ENCODE measurements around the gene SPTLC1. TPM values are rescaled to one million over a fixed set of nuclear protein-coding genes. Genes with fewer than 3 reads are reported as not detected.
A peak's percentile ranks its signal among the peaks of the same experiment; 100 is the strongest.

SPTLC1 gene
- polyA plus RNA-seq, 4 donors = 13.4 to 86.5 (median 37.9) TPM

DNA sequence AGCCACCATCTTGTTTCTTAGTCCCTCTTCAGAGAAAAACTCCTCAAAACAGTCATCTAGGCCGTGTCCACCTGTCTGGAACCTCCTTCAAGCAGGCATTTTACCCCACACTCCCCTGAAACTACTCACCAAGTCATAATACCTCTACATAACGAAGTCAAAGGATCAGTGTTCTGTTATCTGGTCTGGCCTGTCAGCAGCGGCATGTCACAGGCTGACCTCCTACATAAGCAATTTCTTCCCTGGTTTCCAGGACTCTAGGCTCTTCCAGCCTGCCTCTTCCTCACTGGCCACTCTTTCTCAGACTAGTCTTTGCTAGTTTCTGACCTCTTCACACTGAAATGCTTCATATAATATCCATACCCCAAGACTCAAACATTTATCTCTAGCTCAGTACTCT is 72.2 kb downstream of the SPTLC1 start:
- no peak overlapping the region for H3K4me3 ChIP-seq (ENCODE audit: low read depth in 1 of 3, low read length in 3 of 3)
- no peak for FAIRE-seq

GRCh38 chr9:92042260-92042659 is 73.0 kb downstream of the SPTLC1 start:
- no peak for FAIRE-seq
- Histone ChIP-seq H3K36me3 (ENCODE audit: control insufficient read depth in 3 of 3, insufficient read depth in 2 of 3, low read depth in 1 of 3, low read length in 3 of 3) (peaks cover 22 to 40% (median 35%) of the 10 kb centered on the region in 3 donors), H3K9me3 (ENCODE audit: control insufficient read depth in 2 of 2, insufficient read depth in 1 of 2, low read depth in 1 of 2, low read length in 1 of 2) (peaks cover 0 to 13% of the 10 kb centered on the region in 2 donors), H3K4me1 (ENCODE audit: control insufficient read depth in 3 of 3, insufficient read depth in 2 of 3, low read depth in 1 of 3, low read length in 2 of 3) (peaks cover 0 to under 1% (median 0%) of the 10 kb centered on the region in 3 donors), H3K27me3 (ENCODE audit: control insufficient read depth in 3 of 3, insufficient read depth in 3 of 3, low read length in 3 of 3) (no peaks in the 10 kb centered on the region), H3K4me3 (ENCODE audit: low read depth in 1 of 3, low read length in 3 of 3) (no peak overlapping the region), H3K27ac (ENCODE audit: low read depth in 1 of 3, low read length in 2 of 3) (no peak overlapping the region)
- WGBS, 3 donors = 93 to 100% (median 96%) methylated on average over 1 of the region's 1 CpG
- no peak for DNase-seq

More for the DNA sequence above, 72.2 kb downstream of the SPTLC1 start:
- Histone ChIP-seq H3K27ac (ENCODE audit: low read depth in 1 of 3, low read length in 2 of 3) (no peak overlapping the region), H3K4me1 (ENCODE audit: control insufficient read depth in 3 of 3, insufficient read depth in 2 of 3, low read depth in 1 of 3, low read length in 2 of 3) (no peaks in the 10 kb centered on the region), H3K36me3 (ENCODE audit: control insufficient read depth in 3 of 3, insufficient read depth in 2 of 3, low read depth in 1 of 3, low read length in 3 of 3) (peaks cover 22 to 37% (median 28%) of the 10 kb centered on the region in 3 donors), H3K9me3 (ENCODE audit: control insufficient read depth in 2 of 2, insufficient read depth in 1 of 2, low read depth in 1 of 2, low read length in 1 of 2) (peaks cover 0 to 13% of the 10 kb centered on the region in 2 donors), H3K27me3 (ENCODE audit: control insufficient read depth in 3 of 3, insufficient read depth in 3 of 3, low read length in 3 of 3) (no peaks in the 10 kb centered on the region)
- DNase-seq = no peak
- 96 to 100% (median 96%) methylated on average over 3 of the region's 3 CpGs for WGBS, 3 donors

- Histone ChIP-seq H3K36me3 (ENCODE audit: control insufficient read depth in 3 of 3, insufficient read depth in 2 of 3, low read depth in 1 of 3, low read length in 3 of 3) (peaks cover 10 to 44% (median 28%) of the 10 kb centered on the region in 3 donors), H3K4me1 (ENCODE audit: control insufficient read depth in 3 of 3, insufficient read depth in 2 of 3, low read depth in 1 of 3, low read length in 2 of 3) (peaks cover 0 to 6% (median 0%) of the 10 kb centered on the region in 3 donors), H3K27ac (ENCODE audit: low read depth in 1 of 3, low read length in 2 of 3) (peak overlapping the region in 2 of 3 donors; percentile 60 to 68), H3K4me3 (ENCODE audit: low read depth in 1 of 3, low read length in 3 of 3) (no peak overlapping the region), H3K9me3 (ENCODE audit: control insufficient read depth in 2 of 2, insufficient read depth in 1 of 2, low read depth in 1 of 2, low read length in 1 of 2) (peaks cover 0 to under 1% of the 10 kb centered on the region in 2 donors), H3K27me3 (ENCODE audit: control insufficient read depth in 3 of 3, insufficient read depth in 3 of 3, low read length in 3 of 3) (no peaks in the 10 kb centered on the region)
- no peak for FAIRE-seq
- 68 to 94% (median 89%) methylated on average over 2 of the region's 2 CpGs for WGBS, 3 donors
- no peak for DNase-seq
These were observed 78.5 kb downstream of the SPTLC1 start for GRCh38 chr9:92036756-92037155.

DNA sequence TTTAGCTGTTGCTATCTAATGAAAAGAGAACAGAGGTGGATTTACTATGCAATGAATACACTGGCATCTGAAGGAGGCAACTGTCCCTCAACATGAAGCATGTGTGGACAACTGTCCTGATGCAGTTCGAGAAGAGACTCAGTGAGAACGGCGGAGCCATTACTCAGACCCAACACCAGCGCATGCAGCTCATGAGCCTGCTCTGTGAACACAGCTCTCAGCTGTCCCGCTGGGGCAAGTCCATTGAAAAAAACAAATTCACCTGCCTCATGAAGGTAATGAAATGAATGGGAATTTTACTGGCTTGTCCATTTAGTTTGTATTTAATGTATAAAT is 78.8 kb downstream of the SPTLC1 start:
- Histone ChIP-seq H3K27me3 (ENCODE audit: control insufficient read depth in 3 of 3, insufficient read depth in 3 of 3, low read length in 3 of 3) (no peaks in the 10 kb centered on the region), H3K4me3 (ENCODE audit: low read depth in 1 of 3, low read length in 3 of 3) (no peak overlapping the region), H3K4me1 (ENCODE audit: control insufficient read depth in 3 of 3, insufficient read depth in 2 of 3, low read depth in 1 of 3, low read length in 2 of 3) (peaks cover 0 to 6% (median 0%) of the 10 kb centered on the region in 3 donors), H3K9me3 (ENCODE audit: control insufficient read depth in 2 of 2, insufficient read depth in 1 of 2, low read depth in 1 of 2, low read length in 1 of 2) (no peaks in the 10 kb centered on the region), H3K36me3 (ENCODE audit: control insufficient read depth in 3 of 3, insufficient read depth in 2 of 3, low read depth in 1 of 3, low read length in 3 of 3) (peaks cover 10 to 44% (median 28%) of the 10 kb centered on the region in 3 donors), H3K27ac (ENCODE audit: low read depth in 1 of 3, low read length in 2 of 3) (peak overlapping the region in 2 of 3 donors; percentile 60 to 68)
- DNase-seq = no peak
- FAIRE-seq = no peak
- 77 to 94% (median 93%) methylated on average over 5 of the region's 5 CpGs for WGBS, 3 donors

DNA sequence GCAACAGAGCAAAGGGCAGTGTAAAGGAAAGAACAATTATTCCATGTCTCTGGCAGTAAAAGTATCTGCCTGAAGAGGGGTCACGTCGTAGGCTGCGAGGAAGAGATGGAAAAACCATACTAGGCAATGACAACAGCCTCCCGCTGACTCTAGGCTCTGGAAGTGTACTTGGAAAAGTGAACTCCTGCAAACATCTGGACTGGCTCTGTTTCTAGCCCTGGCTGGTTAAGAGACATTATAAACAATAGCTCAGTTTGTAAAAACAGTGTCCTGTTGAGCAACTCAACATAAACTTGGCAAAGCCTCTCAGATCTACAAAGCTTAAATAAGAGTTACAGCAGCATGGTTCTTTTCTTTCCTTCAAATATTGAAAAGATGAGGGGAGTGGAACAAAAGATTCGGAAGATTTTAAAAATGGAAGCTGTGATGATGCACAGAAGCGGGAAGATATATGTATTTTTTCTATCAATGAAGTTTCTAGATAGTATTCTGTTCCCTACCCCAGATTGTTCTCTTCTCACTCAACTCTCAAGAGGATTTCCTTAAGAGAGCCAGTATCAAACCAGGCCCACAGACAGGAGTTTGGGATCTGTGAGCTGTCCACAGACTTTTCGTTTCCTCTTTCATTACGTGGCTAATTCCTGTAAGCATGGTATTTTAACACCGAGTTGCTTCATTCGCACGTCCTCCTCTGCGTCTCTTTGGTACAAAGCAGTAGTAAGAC is 79.4 kb downstream of the SPTLC1 start:
- Histone ChIP-seq H3K27me3 (ENCODE audit: control insufficient read depth in 3 of 3, insufficient read depth in 3 of 3, low read length in 3 of 3) (no peaks in the 10 kb centered on the region), H3K4me3 (ENCODE audit: low read depth in 1 of 3, low read length in 3 of 3) (no peak overlapping the region), H3K4me1 (ENCODE audit: control insufficient read depth in 3 of 3, insufficient read depth in 2 of 3, low read depth in 1 of 3, low read length in 2 of 3) (peaks cover 0 to 6% (median 0%) of the 10 kb centered on the region in 3 donors), H3K9me3 (ENCODE audit: control insufficient read depth in 2 of 2, insufficient read depth in 1 of 2, low read depth in 1 of 2, low read length in 1 of 2) (no peaks in the 10 kb centered on the region), H3K36me3 (ENCODE audit: control insufficient read depth in 3 of 3, insufficient read depth in 2 of 3, low read depth in 1 of 3, low read length in 3 of 3) (peaks cover 10 to 44% (median 28%) of the 10 kb centered on the region in 3 donors), H3K27ac (ENCODE audit: low read depth in 1 of 3, low read length in 2 of 3) (peak overlapping the region in 2 of 3 donors; percentile 60 to 68)
- FAIRE-seq = no peak
- 75 to 91% (median 88%) methylated on average over 12 of the region's 12 CpGs for WGBS, 3 donors
- DNase-seq = peak in 1 of 2 donors; percentile 30

- Histone ChIP-seq H3K9me3 (ENCODE audit: control insufficient read depth in 2 of 2, insufficient read depth in 1 of 2, low read depth in 1 of 2, low read length in 1 of 2) (no peaks in the 10 kb centered on the region), H3K36me3 (ENCODE audit: control insufficient read depth in 3 of 3, insufficient read depth in 2 of 3, low read depth in 1 of 3, low read length in 3 of 3) (peaks cover 10 to 44% (median 28%) of the 10 kb centered on the region in 3 donors), H3K27ac (ENCODE audit: low read depth in 1 of 3, low read length in 2 of 3) (peak overlapping the region in 2 of 3 donors; percentile 0 to 46), H3K4me1 (ENCODE audit: control insufficient read depth in 3 of 3, insufficient read depth in 2 of 3, low read depth in 1 of 3, low read length in 2 of 3) (peaks cover 0 to 6% (median 0%) of the 10 kb centered on the region in 3 donors), H3K4me3 (ENCODE audit: low read depth in 1 of 3, low read length in 3 of 3) (no peak overlapping the region), H3K27me3 (ENCODE audit: control insufficient read depth in 3 of 3, insufficient read depth in 3 of 3, low read length in 3 of 3) (no peaks in the 10 kb centered on the region)
- DNase-seq (peak in 1 of 2 donors; percentile 11), FAIRE-seq (no peak)
- WGBS, 3 donors = 82 to 88% (median 82%) methylated on average over 4 of the region's 4 CpGs
These were observed 80.1 kb downstream of the SPTLC1 start for GRCh38 chr9:92035146-92035545.

- WGBS, 3 donors = 93 to 97% (median 97%) methylated on average over 5 of the region's 5 CpGs
- Histone ChIP-seq H3K27me3 (ENCODE audit: control insufficient read depth in 3 of 3, insufficient read depth in 3 of 3, low read length in 3 of 3) (no peaks in the 10 kb centered on the region), H3K36me3 (ENCODE audit: control insufficient read depth in 3 of 3, insufficient read depth in 2 of 3, low read depth in 1 of 3, low read length in 3 of 3) (peaks cover 10 to 44% (median 31%) of the 10 kb centered on the region in 3 donors), H3K4me3 (ENCODE audit: low read depth in 1 of 3, low read length in 3 of 3) (no peak overlapping the region), H3K9me3 (ENCODE audit: control insufficient read depth in 2 of 2, insufficient read depth in 1 of 2, low read depth in 1 of 2, low read length in 1 of 2) (no peaks in the 10 kb centered on the region), H3K4me1 (ENCODE audit: control insufficient read depth in 3 of 3, insufficient read depth in 2 of 3, low read depth in 1 of 3, low read length in 2 of 3) (peaks cover 0 to 6% (median 0%) of the 10 kb centered on the region in 3 donors), H3K27ac (ENCODE audit: low read depth in 1 of 3, low read length in 2 of 3) (peak overlapping the region in 1 of 3 donors; percentile 61)
- no peak for DNase-seq
- FAIRE-seq = no peak
These were observed 81.2 kb downstream of the SPTLC1 start for GRCh38 chr9:92033991-92034390.

DNA sequence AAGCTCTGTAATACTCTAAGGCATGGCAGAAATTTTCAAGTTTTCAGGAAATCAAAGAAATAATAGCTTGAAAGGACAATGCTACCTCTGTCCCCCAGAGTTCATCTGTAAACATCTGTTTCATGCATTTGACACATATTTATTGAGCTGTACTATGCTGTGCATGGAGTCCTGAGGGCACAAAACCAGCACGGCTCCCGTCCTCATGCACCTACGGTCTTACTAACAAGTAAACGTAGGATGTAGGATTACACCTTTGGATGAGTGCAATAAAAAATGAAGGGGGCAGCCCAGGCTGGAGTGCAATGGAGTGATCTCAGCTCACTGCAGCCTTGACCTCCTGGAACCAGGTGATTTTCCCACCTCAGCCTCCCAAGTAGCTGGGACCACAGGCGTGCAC is 81.9 kb downstream of the SPTLC1 start:
- FAIRE-seq = no peak
- peaks cover 0 to 6% (median 0%) of the 10 kb centered on the region in 3 donors for H3K4me1 ChIP-seq (ENCODE audit: control insufficient read depth in 3 of 3, insufficient read depth in 2 of 3, low read depth in 1 of 3, low read length in 2 of 3)
- peaks cover 6 to 41% (median 27%) of the 10 kb centered on the region in 3 donors for H3K36me3 ChIP-seq (ENCODE audit: control insufficient read depth in 3 of 3, insufficient read depth in 2 of 3, low read depth in 1 of 3, low read length in 3 of 3)
- no peak overlapping the region for H3K27ac ChIP-seq (ENCODE audit: low read depth in 1 of 3, low read length in 2 of 3)
- WGBS, 3 donors = 95 to 98% (median 97%) methylated on average over 5 of the region's 5 CpGs
- no peak for DNase-seq
- no peaks in the 10 kb centered on the region for H3K27me3 ChIP-seq (ENCODE audit: control insufficient read depth in 3 of 3, insufficient read depth in 3 of 3, low read length in 3 of 3)
- no peak overlapping the region for H3K4me3 ChIP-seq (ENCODE audit: low read depth in 1 of 3, low read length in 3 of 3)
- H3K9me3 ChIP-seq (ENCODE audit: control insufficient read depth in 2 of 2, insufficient read depth in 1 of 2, low read depth in 1 of 2, low read length in 1 of 2) = no peaks in the 10 kb centered on the region
